ENCODE data around the gene BPIFB1.

- TF ChIP-seq SUZ12 (IDR thresholded peaks at IDR 0.05) (no peak), ELF4 (IDR thresholded peaks at IDR 0.05) (no peak), FOXM1 (IDR thresholded peaks at IDR 0.05; ENCODE audit: borderline replicate concordance) (no peak), ARNT (IDR thresholded peaks at IDR 0.05) (no peak)
Measured at GRCh38 chr20:33287884-33288283, 4.9 kb downstream of the BPIFB1 start.

All from HEK293T (cell line).